WI38 (cell line): ENCODE data around the gene BICD2.

Experiments used
- H3K4me3 ChIP-seq: 2 replicates; pipeline ENCODE4 v1.5.1; 2011; ENCODE audit warnings: low read depth, mild to moderate bottlenecking, control low read depth, low read length
- TF ChIP-seq, protein P1 (sequence below): IDR thresholded peaks from 2 replicates; pipeline ENCODE4 v1.5.1; 2012; ENCODE audit warnings: low read depth, mild to moderate bottlenecking, control low read depth, low read length

BICD2 gene

DNA sequence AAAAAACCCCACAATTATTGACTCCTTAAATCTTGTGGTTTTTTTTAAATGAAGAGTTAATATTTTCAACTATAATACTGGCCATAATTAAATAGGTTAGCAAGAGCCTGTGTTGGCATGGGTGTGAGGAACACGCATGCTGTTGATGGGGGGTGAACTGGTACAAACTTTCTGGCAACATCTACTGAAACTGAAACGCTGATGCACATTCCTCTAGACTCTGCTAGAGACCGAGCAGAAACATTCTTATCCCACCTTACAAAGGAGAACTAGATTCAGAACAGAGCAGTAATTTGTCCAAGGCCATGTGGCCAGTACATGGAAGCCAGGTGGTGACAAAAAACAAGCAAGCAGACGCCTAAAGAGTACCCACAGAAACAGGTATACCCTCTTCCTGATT is 2.4 kb downstream of the BICD2 start:
- no peak overlapping the region for H3K4me3 ChIP-seq

GRCh38 chr9:92761686-92762085 is 2.9 kb downstream of the BICD2 start:
- H3K4me3 ChIP-seq: no peak overlapping the region
- TF ChIP-seq, protein P1, sequence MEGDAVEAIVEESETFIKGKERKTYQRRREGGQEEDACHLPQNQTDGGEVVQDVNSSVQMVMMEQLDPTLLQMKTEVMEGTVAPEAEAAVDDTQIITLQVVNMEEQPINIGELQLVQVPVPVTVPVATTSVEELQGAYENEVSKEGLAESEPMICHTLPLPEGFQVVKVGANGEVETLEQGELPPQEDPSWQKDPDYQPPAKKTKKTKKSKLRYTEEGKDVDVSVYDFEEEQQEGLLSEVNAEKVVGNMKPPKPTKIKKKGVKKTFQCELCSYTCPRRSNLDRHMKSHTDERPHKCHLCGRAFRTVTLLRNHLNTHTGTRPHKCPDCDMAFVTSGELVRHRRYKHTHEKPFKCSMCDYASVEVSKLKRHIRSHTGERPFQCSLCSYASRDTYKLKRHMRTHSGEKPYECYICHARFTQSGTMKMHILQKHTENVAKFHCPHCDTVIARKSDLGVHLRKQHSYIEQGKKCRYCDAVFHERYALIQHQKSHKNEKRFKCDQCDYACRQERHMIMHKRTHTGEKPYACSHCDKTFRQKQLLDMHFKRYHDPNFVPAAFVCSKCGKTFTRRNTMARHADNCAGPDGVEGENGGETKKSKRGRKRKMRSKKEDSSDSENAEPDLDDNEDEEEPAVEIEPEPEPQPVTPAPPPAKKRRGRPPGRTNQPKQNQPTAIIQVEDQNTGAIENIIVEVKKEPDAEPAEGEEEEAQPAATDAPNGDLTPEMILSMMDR: no peak

More for the DNA sequence above, 2.4 kb downstream of the BICD2 start:
- TF ChIP-seq, protein P1: no peak

DNA sequence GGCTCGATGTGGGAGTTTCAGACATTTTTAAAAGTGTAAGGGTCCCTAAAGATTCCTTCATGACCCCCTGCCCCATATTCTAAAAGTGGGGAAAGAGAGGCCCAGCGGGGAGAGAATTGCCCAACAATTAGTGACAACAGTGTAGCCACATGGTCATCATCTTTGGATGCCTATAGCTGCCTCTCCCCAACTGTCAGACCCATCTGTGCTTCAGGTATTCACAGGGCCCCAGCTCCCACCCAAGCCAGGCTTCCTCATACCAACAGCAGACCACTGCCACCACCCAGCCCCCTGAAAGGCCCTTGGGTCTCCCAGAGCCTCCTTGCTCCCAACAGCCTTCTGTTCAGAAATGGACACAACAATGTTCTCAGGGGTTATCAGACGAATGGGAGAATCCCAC is 4.1 kb downstream of the BICD2 start:
- TF ChIP-seq, protein P1: no peak
- H3K4me3 ChIP-seq: no peak overlapping the region

- TF ChIP-seq, protein P1: no peak
Measured at GRCh38 chr9:92760070-92760469, 4.6 kb downstream of the BICD2 start.

DNA sequence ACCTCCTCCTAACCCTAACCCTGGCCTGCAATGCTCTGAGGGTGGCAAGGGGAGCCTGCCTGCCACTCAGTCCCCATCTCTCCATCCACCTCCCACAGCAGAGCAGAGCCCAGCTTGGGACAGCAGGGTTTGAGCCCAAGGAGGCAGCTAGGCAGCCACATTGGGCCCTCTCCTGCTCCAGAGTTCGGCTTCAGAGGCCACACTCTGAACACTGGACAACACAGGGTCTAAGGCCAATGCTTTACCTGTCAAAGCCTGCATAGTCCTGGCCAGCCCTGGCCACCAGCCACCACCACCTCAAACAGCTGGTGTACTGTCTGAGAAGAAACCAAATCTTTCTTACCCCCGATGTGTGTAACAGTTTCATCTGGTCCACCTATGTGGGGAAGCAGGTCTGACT is 5.2 kb downstream of the BICD2 start:
- TF ChIP-seq, protein P1: no peak
- H3K4me3 ChIP-seq: no peak overlapping the region

More at GRCh38 chr9:92760070-92760469, 4.6 kb downstream of the BICD2 start:
- H3K4me3 ChIP-seq: no peak overlapping the region

GRCh38 chr9:92756792-92757191 is 7.8 kb downstream of the BICD2 start:
- H3K4me3 ChIP-seq: no peak overlapping the region

GRCh38 chr9:92754091-92754745 is 10.4 kb downstream of the BICD2 start:
- TF ChIP-seq, protein P1: no peak
- no peak overlapping the region for H3K4me3 ChIP-seq

More at GRCh38 chr9:92756792-92757191, 7.8 kb downstream of the BICD2 start:
- TF ChIP-seq, protein P1: no peak
